GM23338 (cell line): Measurements from ENCODE around the gene CA4. TPM values are rescaled to one million over a fixed set of nuclear protein-coding genes. Genes with fewer than 3 reads are reported as not detected.

Experiments used
- ATAC-seq: fragments of 200-7000 bp; cut with Tn5 transposase; 3 replicates; pipeline ENCODE4 v1.9.1; 2020
- DNase-seq: peaks from one replicate; pipeline ENCODE4 v3.0.0-alpha.2; 2015; ENCODE audit warnings: low spot score
- H2AFZ ChIP-seq: fragments of 200-600 bp; sonication (generic); 2 replicates; pipeline ENCODE4 v1.8.0; 2016; ENCODE audit warnings: antibody characterized with exemption, mild to moderate bottlenecking, moderate library complexity
- H3F3A ChIP-seq: fragments of 200-600 bp; sonication (generic); replicated peaks from 2 replicates; pipeline ENCODE4 v1.8.0; 2017; ENCODE audit warnings: antibody characterized with exemption, mixed run types, low read depth
- H3K27ac ChIP-seq: fragments of 200-600 bp; sonication (generic); 2 replicates; pipeline ENCODE4 v1.6.1; 2016; ENCODE audit warnings: low read depth
- H3K27me3 ChIP-seq: fragments of 200-600 bp; sonication (generic); 2 replicates; pipeline ENCODE4 v1.8.0; 2016; ENCODE audit warnings: mild to moderate bottlenecking, mixed run types, moderate library complexity; ENCODE audit not compliant: insufficient read depth
- H3K36me3 ChIP-seq: fragments of 200-600 bp; sonication (generic); 2 replicates; pipeline ENCODE4 v1.8.0; 2016; ENCODE audit warnings: mild to moderate bottlenecking; ENCODE audit not compliant: insufficient read depth
- H3K4me1 ChIP-seq: fragments of 200-600 bp; sonication (generic); 2 replicates; pipeline ENCODE4 v1.8.0; 2016; ENCODE audit warnings: mild to moderate bottlenecking, moderate library complexity; ENCODE audit not compliant: insufficient read depth
- H3K4me2 ChIP-seq: fragments of 200-600 bp; sonication (generic); 2 replicates; pipeline ENCODE4 v1.7.1; 2017; ENCODE audit warnings: mixed run types
- H3K4me3 ChIP-seq: fragments of 200-600 bp; sonication (generic); 2 replicates; pipeline ENCODE4 v1.6.1; 2016; ENCODE audit warnings: mixed run types
- H3K79me2 ChIP-seq: fragments of 200-600 bp; sonication (generic); replicated peaks from 2 replicates; pipeline ENCODE4 v1.8.0; 2017; ENCODE audit warnings: mild to moderate bottlenecking; ENCODE audit not compliant: insufficient read depth
- H3K9me2 ChIP-seq: fragments of 200-600 bp; sonication (generic); 2 replicates; pipeline ENCODE4 v1.8.0; 2017; ENCODE audit not compliant: insufficient read depth
- H4K20me1 ChIP-seq: fragments of 200-600 bp; sonication (generic); replicated peaks from 2 replicates; pipeline ENCODE4 v1.8.0; 2017; ENCODE audit warnings: mild to moderate bottlenecking; ENCODE audit not compliant: insufficient read depth
- H3K27ac Mint-ChIP-seq: 2 replicates; pipeline ENCODE4 v1.8.0; 2020; ENCODE audit warnings: inconsistent platforms, mild to moderate bottlenecking, moderate library complexity, mixed read lengths
- H3K27me3 Mint-ChIP-seq: 3 replicates; pipeline ENCODE4 v1.8.0; 2022; ENCODE audit warnings: low read depth, mild to moderate bottlenecking, moderate library complexity, mixed read lengths, inconsistent platforms; ENCODE audit not compliant: insufficient read depth, poor library complexity
- H3K36me3 Mint-ChIP-seq: 3 replicates; pipeline ENCODE4 v1.8.0; 2021; ENCODE audit warnings: low read depth, mild to moderate bottlenecking, inconsistent platforms, moderate library complexity, mixed read lengths
- H3K4me1 Mint-ChIP-seq: 3 replicates; pipeline ENCODE4 v1.8.0; 2020; ENCODE audit warnings: mild to moderate bottlenecking, inconsistent platforms, mixed read lengths
- H3K4me3 Mint-ChIP-seq: 3 replicates; pipeline ENCODE4 v1.8.0; 2021; ENCODE audit warnings: moderate library complexity, mild to moderate bottlenecking, inconsistent platforms, mixed read lengths
- H3K9me3 Mint-ChIP-seq: 3 replicates; pipeline ENCODE4 v1.8.0; 2020; ENCODE audit warnings: moderate library complexity, mild to moderate bottlenecking, inconsistent platforms, mixed read lengths
- CREB1 ChIP-seq: fragments of 250-450 bp; sonication (Bioruptor Pico); IDR thresholded peaks from 2 replicates; pipeline ENCODE4 v1.5.0; 2020; ENCODE audit warnings: low read depth, mild to moderate bottlenecking, moderate library complexity
- CTCF ChIP-seq, 2 experiments: fragments of 200-600 bp in 1 of 2; sonication (generic) in 1 of 2; conservative IDR thresholded peaks; 2 replicates each; pipeline versions ENCODE4 v1.5.1 to v1.6.1; 2016 to 2017; ENCODE audit warnings: antibody characterized with exemption in 2 of 2, low read depth in 2 of 2, mild to moderate bottlenecking in 2 of 2, moderate library complexity in 1 of 2
- EZH2 ChIP-seq: fragments of 200-600 bp; sonication (generic); IDR thresholded peaks from one replicate; pipeline ENCODE4 v1.8.0; 2017; ENCODE audit warnings: antibody characterized with exemption, mild to moderate bottlenecking, low read depth; ENCODE audit not compliant: unreplicated experiment
- EZH2phosphoT487 ChIP-seq: fragments of 200-600 bp; sonication (generic); IDR thresholded peaks from one replicate; pipeline ENCODE4 v1.8.1; 2018; ENCODE audit warnings: antibody characterized with exemption; ENCODE audit not compliant: unreplicated experiment
- JUNB ChIP-seq: IDR thresholded peaks from one replicate; pipeline ENCODE4 v1.6.1; 2016; ENCODE audit warnings: antibody characterized with exemption; ENCODE audit not compliant: unreplicated experiment
- NANOG ChIP-seq: IDR thresholded peaks from 2 replicates; pipeline ENCODE4 v1.6.1; 2016; ENCODE audit warnings: antibody characterized with exemption, borderline replicate concordance
- POLR2AphosphoS5 ChIP-seq: IDR thresholded peaks from 2 replicates; pipeline ENCODE4 v1.6.1; 2016; ENCODE audit warnings: antibody characterized with exemption, low read depth
- STAT1 ChIP-seq: IDR thresholded peaks from one replicate; pipeline ENCODE4 v1.6.1; 2016; ENCODE audit warnings: antibody characterized with exemption; ENCODE audit not compliant: unreplicated experiment
- ZNF114 ChIP-seq: fragments of 250-450 bp; sonication (Bioruptor Pico); IDR thresholded peaks from 2 replicates; pipeline ENCODE4 v1.5.0; 2020; ENCODE audit warnings: mild to moderate bottlenecking, moderate library complexity
- ZNF331 ChIP-seq: fragments of 250-450 bp; sonication (Bioruptor Pico); IDR thresholded peaks from 2 replicates; pipeline ENCODE4 v1.5.0; 2020; ENCODE audit warnings: low read depth, mild to moderate bottlenecking, moderate library complexity
- ZNF462 ChIP-seq: fragments of 250-450 bp; sonication (Bioruptor Pico); IDR thresholded peaks from 2 replicates; pipeline ENCODE4 v1.5.0; 2020; ENCODE audit warnings: mild to moderate bottlenecking, moderate library complexity
- polyA plus RNA-seq: library from polyadenylated mRNA; unstranded; fragments of >200 nt; fragmentation: Nextera tagmentation; extraction: Ambion mirVana; gene quantifications from 2 replicates; pipeline ENCODE4 v1.2.1, GENCODE V29; 2016
- total RNA-seq: library from RNA; depleted of rRNA; stranded (reverse); fragments of >200 nt; shearing (Covaris generic); gene quantifications from 2 replicates; pipeline ENCODE4 v1.2.3, GENCODE V29; 2014
- TF ChIP-seq, protein P1 (sequence below): IDR thresholded peaks from 2 replicates; pipeline ENCODE4 v1.6.1; 2016; ENCODE audit warnings: antibody characterized with exemption
- TF ChIP-seq, protein P2 (sequence below): IDR thresholded peaks from one replicate; pipeline ENCODE4 v1.6.1; 2018; ENCODE audit warnings: antibody characterized with exemption; ENCODE audit not compliant: unreplicated experiment

Gene CA4
- total and polyA plus RNA-seq, 2 experiments from 2014 or later: 7.6 to 8.2 TPM

DNA sequence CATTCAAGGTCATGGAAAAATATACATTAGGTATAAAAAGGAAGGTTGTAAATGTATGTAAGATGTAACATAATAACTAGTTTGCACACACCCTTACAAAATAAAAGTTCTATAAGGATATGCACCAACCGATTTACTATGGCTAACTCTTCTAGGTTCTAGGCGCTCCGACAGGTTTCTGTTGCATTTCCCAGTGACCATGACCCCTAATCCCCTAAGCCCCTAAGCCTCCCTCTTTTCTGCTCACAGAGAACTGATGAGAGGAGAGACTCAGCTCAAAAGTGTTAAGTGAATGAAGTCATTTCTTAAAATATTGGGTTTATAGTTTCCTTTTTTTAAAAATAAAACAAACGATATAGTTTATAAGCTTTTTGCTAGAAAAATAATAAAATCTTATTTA lies 41.1 kb upstream of the CA4 start:
- no peak for ATAC-seq
- Mint-ChIP-seq H3K4me3 (no peak overlapping the region), H3K36me3 (no peaks in the 10 kb centered on the region), H3K27me3 (no peaks in the 10 kb centered on the region), H3K27ac (no peak overlapping the region), H3K9me3 (no peaks in the 10 kb centered on the region), H3K4me1 (no peaks in the 10 kb centered on the region)
- Histone ChIP-seq H3F3A (0 out of 2 replicates have a peak, but pooled peaks cover 5% of the 10 kb centered on the region), H3K4me1 (no peaks in the 10 kb centered on the region), H3K27me3 (no peaks in the 10 kb centered on the region), H3K79me2 (no peaks in the 10 kb centered on the region), H3K36me3 (no peaks in the 10 kb centered on the region), H3K27ac (no peak overlapping the region), H4K20me1 (no peaks in the 10 kb centered on the region), H3K9me2 (no peaks in the 10 kb centered on the region), H3K4me3 (no peak overlapping the region), H2AFZ (no peak overlapping the region), H3K4me2 (no peak overlapping the region)
- TF ChIP-seq ZNF331 (no peak), CTCF (conservative IDR thresholded peaks at IDR 0.05; ENCODE audit: low read depth in 2 of 2) (no peak), STAT1 (no peak), EZH2 (no peak), CREB1 (CRISPR knock-in tag) (no peak), JUNB (no peak), NANOG (no peak), ZNF462 (no peak), POLR2AphosphoS5 (no peak), EZH2phosphoT487 (no peak), ZNF114 (CRISPR knock-in tag) (no peak)
- TF ChIP-seq, protein P1, sequence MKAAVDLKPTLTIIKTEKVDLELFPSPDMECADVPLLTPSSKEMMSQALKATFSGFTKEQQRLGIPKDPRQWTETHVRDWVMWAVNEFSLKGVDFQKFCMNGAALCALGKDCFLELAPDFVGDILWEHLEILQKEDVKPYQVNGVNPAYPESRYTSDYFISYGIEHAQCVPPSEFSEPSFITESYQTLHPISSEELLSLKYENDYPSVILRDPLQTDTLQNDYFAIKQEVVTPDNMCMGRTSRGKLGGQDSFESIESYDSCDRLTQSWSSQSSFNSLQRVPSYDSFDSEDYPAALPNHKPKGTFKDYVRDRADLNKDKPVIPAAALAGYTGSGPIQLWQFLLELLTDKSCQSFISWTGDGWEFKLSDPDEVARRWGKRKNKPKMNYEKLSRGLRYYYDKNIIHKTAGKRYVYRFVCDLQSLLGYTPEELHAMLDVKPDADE: no peak
- TF ChIP-seq, protein P2, sequence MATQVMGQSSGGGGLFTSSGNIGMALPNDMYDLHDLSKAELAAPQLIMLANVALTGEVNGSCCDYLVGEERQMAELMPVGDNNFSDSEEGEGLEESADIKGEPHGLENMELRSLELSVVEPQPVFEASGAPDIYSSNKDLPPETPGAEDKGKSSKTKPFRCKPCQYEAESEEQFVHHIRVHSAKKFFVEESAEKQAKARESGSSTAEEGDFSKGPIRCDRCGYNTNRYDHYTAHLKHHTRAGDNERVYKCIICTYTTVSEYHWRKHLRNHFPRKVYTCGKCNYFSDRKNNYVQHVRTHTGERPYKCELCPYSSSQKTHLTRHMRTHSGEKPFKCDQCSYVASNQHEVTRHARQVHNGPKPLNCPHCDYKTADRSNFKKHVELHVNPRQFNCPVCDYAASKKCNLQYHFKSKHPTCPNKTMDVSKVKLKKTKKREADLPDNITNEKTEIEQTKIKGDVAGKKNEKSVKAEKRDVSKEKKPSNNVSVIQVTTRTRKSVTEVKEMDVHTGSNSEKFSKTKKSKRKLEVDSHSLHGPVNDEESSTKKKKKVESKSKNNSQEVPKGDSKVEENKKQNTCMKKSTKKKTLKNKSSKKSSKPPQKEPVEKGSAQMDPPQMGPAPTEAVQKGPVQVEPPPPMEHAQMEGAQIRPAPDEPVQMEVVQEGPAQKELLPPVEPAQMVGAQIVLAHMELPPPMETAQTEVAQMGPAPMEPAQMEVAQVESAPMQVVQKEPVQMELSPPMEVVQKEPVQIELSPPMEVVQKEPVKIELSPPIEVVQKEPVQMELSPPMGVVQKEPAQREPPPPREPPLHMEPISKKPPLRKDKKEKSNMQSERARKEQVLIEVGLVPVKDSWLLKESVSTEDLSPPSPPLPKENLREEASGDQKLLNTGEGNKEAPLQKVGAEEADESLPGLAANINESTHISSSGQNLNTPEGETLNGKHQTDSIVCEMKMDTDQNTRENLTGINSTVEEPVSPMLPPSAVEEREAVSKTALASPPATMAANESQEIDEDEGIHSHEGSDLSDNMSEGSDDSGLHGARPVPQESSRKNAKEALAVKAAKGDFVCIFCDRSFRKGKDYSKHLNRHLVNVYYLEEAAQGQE: no peak
- DNase-seq: no peak
